LNCAP (cell line): ENCODE results near the gene EMILIN1.

Experiments used
- TF ChIP-seq, protein P1 (sequence below): fragments of 450-650 bp; IDR thresholded peaks from 2 replicates; pipeline ENCODE4 v1.5.1; 2017; ENCODE audit warnings: mild to moderate bottlenecking

Gene EMILIN1

GRCh38 chr2:27079233-27080139 is 1.1 kb downstream of the EMILIN1 start:
- TF ChIP-seq, protein P1, sequence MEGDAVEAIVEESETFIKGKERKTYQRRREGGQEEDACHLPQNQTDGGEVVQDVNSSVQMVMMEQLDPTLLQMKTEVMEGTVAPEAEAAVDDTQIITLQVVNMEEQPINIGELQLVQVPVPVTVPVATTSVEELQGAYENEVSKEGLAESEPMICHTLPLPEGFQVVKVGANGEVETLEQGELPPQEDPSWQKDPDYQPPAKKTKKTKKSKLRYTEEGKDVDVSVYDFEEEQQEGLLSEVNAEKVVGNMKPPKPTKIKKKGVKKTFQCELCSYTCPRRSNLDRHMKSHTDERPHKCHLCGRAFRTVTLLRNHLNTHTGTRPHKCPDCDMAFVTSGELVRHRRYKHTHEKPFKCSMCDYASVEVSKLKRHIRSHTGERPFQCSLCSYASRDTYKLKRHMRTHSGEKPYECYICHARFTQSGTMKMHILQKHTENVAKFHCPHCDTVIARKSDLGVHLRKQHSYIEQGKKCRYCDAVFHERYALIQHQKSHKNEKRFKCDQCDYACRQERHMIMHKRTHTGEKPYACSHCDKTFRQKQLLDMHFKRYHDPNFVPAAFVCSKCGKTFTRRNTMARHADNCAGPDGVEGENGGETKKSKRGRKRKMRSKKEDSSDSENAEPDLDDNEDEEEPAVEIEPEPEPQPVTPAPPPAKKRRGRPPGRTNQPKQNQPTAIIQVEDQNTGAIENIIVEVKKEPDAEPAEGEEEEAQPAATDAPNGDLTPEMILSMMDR, result no peak

GRCh38 chr2:27080140-27080469 is 1.7 kb downstream of the EMILIN1 start:
- TF ChIP-seq, protein P1, result no peak

- TF ChIP-seq, protein P1, result no peak
Observed at GRCh38 chr2:27080603-27080936, 2.2 kb downstream of the EMILIN1 start.

DNA sequence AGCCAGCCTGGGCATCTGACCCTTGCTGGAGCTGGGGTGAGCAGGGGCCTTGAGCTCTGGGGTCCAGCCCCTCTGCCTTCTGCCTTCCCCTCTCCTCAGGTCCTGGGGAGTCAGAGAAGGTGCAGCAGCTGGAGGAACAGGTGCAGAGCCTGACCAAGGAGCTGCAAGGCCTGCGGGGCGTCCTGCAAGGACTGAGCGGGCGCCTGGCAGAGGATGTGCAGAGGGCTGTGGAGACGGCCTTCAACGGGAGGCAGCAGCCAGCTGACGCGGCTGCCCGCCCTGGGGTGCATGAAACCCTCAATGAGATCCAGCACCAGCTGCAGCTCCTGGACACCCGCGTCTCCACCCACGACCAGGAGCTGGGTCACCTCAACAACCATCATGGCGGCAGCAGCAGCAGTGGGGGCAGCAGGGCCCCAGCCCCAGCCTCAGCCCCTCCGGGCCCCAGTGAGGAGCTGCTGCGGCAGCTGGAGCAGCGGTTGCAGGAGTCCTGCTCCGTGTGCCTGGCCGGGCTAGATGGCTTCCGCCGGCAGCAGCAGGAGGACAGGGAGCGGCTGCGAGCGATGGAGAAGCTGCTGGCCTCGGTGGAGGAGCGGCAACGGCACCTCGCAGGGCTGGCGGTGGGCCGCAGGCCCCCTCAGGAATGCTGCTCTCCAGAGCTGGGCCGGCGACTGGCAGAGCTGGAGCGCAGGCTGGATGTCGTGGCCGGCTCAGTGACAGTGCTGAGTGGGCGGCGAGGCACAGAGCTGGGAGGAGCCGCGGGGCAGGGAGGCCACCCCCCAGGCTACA is 3.8 kb downstream of the EMILIN1 start:
- TF ChIP-seq, protein P1, result no peak

- TF ChIP-seq, protein P1, result no peak
Observed at GRCh38 chr2:27082773-27083409, 4.5 kb downstream of the EMILIN1 start.

GRCh38 chr2:27083410-27084296 is 5.2 kb downstream of the EMILIN1 start:
- TF ChIP-seq, protein P1, result no peak
